T-helper 17 cell (primary cell): ENCODE results near the gene BPIFB6. TPM values are rescaled to one million over a fixed set of nuclear protein-coding genes. Genes with fewer than 3 reads are reported as not detected.
A peak's percentile ranks its signal among the peaks of the same experiment; 100 is the strongest.

Source experiments
- ATAC-seq: fragments of 150-1000 bp; cut with Tn5 transposase; 2 replicates; pipeline ENCODE4 v1.10.0; 2021; ENCODE audit warnings: mild to moderate bottlenecking, moderate library complexity
- DNase-seq, 3 donors: peaks; one replicate each; pipeline versions ENCODE4 v3.0.0 to v3.0.0-alpha.2; 2020 to 2021
- H3K9me3 ChIP-seq: one replicate; pipeline ENCODE4 v1.7.0; 2013; ENCODE audit warnings: low read length, mild to moderate bottlenecking; ENCODE audit not compliant: control insufficient read depth, poor library complexity, severe bottlenecking
- H3K27ac Mint-ChIP-seq: one replicate; pipeline ENCODE4 v1.8.0; 2022; ENCODE audit warnings: mild to moderate bottlenecking, moderate library complexity, mixed read lengths
- H3K27me3 Mint-ChIP-seq: one replicate; pipeline ENCODE4 v1.8.0; 2022; ENCODE audit warnings: mixed read lengths
- H3K36me3 Mint-ChIP-seq: one replicate; pipeline ENCODE4 v1.8.0; 2022; ENCODE audit warnings: low read depth, mixed read lengths
- H3K4me1 Mint-ChIP-seq: one replicate; pipeline ENCODE4 v1.8.0; 2022; ENCODE audit warnings: mild to moderate bottlenecking, mixed read lengths
- H3K4me3 Mint-ChIP-seq: one replicate; pipeline ENCODE4 v1.8.0; 2022; ENCODE audit warnings: mild to moderate bottlenecking, moderate library complexity, mixed read lengths
- total RNA-seq, 4 donors: library from RNA in 2 of 4; stranded (reverse) in 2 of 4; gene quantifications; one replicate each; pipeline ENCODE4 v1.2.3 and lab custom pipeline; 2022 to 2026

Gene BPIFB6
- total RNA-seq, 2 donors from 2014 or later: not detected

DNA sequence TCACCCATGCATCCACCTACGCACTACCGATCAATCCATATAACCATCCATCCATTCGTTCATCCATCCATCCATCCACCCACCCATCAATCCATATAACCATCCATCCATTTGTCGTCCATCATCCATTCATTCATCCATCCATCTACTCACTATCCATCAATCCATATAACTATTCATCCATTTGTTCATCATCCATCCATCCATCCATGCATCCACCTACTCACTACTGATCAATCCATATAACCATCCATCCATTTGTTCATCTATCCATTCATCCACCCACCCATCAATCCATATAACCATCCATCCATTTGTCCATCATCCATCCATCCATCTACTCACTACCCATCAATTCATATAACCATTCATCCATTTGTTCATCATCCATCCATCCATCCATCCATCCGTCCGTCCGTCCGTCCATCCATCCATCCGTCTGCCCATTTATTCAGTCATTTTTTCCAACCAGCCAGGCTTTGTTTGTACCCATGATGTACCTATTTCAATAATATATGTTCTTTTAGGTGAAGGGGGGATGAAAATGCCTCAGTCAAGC is 6.1 kb upstream of the BPIFB6 start:
- no peaks in the 10 kb centered on the region for H3K36me3 Mint-ChIP-seq
- ATAC-seq (no peak), DNase-seq (no peak)
- no peaks in the 10 kb centered on the region for H3K4me1 Mint-ChIP-seq
- no peaks in the 10 kb centered on the region for H3K9me3 ChIP-seq
- H3K27ac Mint-ChIP-seq: no peak overlapping the region
- H3K4me3 Mint-ChIP-seq: no peak overlapping the region
- H3K27me3 Mint-ChIP-seq: no peaks in the 10 kb centered on the region

DNA sequence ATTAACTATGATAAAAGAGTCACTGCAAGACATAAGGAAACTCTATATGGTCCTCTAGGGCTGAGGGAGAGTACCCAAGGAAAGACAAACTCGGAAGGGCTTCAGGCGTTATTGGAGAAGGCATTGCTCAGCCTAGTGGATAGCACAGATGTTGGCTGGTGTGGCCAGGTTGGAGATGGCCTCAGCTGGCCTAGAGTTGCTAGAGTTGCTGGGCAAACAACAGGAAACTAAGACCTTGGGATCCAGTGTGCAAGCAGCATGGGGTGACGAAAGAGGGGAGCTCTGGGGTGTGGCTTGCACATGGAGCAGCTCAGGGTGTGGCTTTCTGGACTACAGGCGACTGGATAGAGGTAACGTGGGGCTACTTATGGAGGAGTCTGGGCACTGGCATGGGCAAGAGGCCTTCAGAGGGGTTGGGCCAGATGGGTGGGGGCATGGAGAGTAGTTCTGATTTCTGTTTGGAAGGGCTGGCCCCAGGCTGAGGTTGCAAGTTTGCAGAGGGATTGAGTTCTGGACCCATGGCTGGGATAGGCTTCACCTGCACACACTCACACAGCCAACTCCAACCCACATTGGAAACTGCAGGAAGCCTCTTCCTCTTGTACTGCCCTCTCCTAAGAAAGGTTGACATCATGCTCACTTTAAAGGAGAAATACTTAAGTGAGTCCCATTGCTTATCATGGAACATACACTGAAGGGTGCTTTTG is 5.2 kb upstream of the BPIFB6 start:
- no peaks in the 10 kb centered on the region for H3K9me3 ChIP-seq
- DNase-seq (no peak), ATAC-seq (no peak)
- H3K27me3 Mint-ChIP-seq: no peaks in the 10 kb centered on the region
- no peak overlapping the region for H3K27ac Mint-ChIP-seq
- no peaks in the 10 kb centered on the region for H3K36me3 Mint-ChIP-seq
- no peaks in the 10 kb centered on the region for H3K4me1 Mint-ChIP-seq
- H3K4me3 Mint-ChIP-seq: no peak overlapping the region

DNA sequence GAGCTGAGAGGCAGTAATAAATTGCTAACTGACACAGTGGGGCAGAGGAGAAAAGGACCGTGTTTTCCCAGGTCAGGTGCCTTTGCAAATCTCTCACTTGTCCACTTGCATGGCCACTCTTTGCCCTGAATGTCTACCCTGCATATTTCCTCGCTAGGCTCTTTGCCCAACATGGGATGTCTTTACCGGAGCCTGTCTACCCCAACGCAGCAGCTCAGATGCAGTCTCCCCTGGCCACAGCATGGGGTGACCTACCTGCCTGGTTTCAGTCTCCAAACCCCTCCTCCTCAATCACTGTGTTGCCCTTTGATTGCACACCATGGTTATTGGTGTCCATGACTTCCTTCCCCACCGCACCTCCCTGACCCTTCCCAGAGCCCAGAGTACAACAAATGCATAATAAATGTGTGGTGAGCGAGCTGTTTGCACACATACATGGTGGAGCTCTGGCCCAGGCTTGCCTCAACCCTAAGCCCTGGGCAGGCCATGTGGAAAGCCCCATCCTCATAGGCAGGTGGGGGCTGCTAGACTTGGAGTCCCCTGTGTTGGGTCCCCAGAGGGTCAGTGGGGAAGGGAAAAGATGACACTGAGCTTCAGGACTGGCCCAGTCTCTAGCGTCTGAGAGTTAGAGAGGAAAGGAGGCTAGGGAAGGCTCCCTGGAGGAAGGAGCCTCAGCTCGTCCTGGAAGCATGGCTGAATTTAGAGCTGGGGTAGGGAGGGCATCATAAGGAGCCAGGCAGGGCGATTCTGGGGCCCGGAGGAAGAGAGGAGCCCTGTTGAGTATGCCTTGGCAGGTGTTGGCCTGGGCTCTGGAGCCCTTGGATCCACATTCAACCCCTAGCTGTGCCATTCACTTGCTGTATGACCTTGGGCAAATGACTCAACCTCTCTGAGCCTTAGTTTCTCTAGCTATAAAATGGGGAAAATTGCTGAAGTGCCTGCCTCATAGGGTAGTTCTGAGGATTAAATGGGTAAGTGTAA is 4.4 kb upstream of the BPIFB6 start:
- Mint-ChIP-seq H3K27me3 (no peaks in the 10 kb centered on the region), H3K27ac (no peak overlapping the region), H3K4me3 (peak overlapping the region; percentile 4), H3K4me1 (no peaks in the 10 kb centered on the region), H3K36me3 (no peaks in the 10 kb centered on the region)
- DNase-seq: no peak
- no peak for ATAC-seq
- H3K9me3 ChIP-seq: no peaks in the 10 kb centered on the region

DNA sequence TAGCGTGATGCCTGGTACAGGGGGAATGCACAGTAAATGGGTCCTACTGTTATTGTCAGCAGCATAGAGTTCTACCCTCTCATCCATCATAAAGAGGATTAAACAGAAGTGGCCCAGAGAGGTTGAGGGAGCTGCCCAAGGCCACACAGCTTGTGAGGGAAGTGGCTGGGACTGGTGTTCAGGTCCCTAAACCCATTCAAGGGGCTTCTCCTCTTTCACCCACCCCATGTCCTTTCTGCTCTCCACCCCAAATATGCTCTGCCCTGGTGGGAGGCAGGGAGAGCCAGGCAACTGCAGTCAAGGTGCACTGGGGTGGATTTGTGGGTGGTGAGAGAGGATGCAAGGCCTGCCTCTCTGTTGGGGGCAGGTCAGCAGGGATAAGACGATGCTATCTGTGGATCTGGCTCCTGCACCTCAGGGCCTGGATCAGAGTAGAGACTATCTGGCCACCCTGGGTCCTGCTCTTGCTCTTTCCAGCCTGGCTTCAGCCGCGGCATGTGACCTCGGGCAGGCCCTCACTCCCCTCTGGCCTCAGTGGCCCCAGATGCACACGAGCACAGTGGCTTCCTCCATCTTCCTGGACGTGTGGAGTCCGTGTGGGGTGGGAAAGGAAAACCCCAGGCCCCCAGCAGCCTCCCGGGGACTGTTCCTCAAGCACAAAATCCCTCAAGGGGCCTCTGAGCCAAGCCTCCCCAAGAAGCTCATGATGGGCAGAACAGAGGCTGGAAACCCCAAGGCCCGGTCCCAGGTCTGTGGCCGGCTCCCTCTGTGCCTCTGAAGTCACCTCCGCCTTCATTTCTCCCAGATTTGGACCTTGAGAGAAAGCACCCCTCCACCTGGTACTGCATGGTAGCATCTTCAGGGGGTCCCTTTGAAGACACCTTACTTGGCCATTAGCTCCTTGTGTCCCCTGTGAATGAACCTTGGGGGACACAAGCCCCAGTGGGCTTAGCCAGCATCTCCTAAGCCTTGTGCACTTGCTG is 3.4 kb upstream of the BPIFB6 start:
- Mint-ChIP-seq H3K36me3 (no peaks in the 10 kb centered on the region), H3K27me3 (no peaks in the 10 kb centered on the region), H3K4me1 (no peaks in the 10 kb centered on the region), H3K27ac (no peak overlapping the region), H3K4me3 (no peak overlapping the region)
- no peaks in the 10 kb centered on the region for H3K9me3 ChIP-seq
- ATAC-seq (no peak), DNase-seq (no peak)

DNA sequence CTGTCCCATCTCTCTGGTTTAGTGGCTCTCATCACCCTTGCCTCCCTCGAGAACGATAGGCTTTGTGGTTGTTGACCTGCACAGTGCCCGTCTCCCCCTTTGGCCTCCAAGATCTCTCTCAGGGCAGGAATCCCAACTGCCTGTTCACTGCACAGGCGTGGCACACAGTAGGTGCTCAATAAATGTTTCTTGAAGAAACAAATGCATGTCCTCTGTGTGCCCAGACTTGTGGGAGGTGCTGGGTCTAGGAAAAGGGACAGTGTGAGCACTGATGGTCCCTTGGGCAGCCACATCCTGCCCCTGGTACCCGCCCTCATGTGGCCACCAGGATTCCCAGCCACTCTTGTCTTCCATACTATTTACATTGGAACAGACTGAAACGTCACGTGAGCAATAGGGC is 2.6 kb upstream of the BPIFB6 start:
- H3K36me3 Mint-ChIP-seq: no peaks in the 10 kb centered on the region
- no peak overlapping the region for H3K4me3 Mint-ChIP-seq
- no peak overlapping the region for H3K27ac Mint-ChIP-seq
- ATAC-seq (no peak), DNase-seq (no peak)
- H3K4me1 Mint-ChIP-seq: no peaks in the 10 kb centered on the region
- no peaks in the 10 kb centered on the region for H3K9me3 ChIP-seq
- no peaks in the 10 kb centered on the region for H3K27me3 Mint-ChIP-seq

DNA sequence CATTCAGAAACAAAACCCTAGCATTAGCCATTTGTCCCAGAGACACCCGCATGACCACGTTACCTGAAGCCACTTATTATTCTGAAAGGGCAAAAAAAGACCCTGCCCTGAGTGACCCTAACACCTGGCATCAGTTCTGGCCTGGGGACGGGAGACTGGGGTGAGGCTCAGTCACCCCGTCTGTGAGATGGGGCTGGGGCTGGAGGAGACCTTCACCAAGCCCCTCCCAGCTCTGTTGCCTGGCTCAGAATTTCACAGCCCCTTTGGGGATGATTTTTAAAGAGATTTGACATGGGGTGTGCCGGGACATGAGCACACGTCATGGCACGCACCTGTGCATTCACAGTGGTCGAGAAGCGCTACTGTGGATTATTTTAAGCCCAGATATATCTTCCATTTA is 1.4 kb upstream of the BPIFB6 start:
- Mint-ChIP-seq H3K4me3 (no peak overlapping the region), H3K27me3 (no peaks in the 10 kb centered on the region), H3K4me1 (no peaks in the 10 kb centered on the region), H3K36me3 (no peaks in the 10 kb centered on the region), H3K27ac (no peak overlapping the region)
- no peaks in the 10 kb centered on the region for H3K9me3 ChIP-seq
- DNase-seq (no peak), ATAC-seq (no peak)

DNA sequence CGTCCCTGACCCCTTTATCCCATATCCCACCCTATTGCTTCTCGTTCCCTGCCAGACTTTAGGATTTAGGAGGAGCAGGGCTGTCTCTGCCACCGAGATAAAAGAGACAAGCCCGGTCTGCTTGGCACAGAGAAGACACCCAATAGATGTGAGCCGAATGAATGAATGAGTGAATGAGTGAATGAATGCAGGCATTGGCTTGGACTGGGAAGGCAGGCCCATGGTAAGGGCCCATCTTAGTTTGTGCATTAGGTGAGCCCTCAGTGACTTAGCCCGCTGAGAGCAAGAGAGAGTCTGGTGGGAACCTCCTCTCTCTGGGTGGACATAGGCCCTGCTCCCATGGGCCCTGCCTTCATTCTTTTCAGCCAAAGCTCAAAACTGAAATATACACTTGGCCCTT is 879 bp upstream of the BPIFB6 start:
- ATAC-seq (no peak), DNase-seq (no peak)
- no peak overlapping the region for H3K27ac Mint-ChIP-seq
- no peak overlapping the region for H3K4me3 Mint-ChIP-seq
- no peaks in the 10 kb centered on the region for H3K4me1 Mint-ChIP-seq
- H3K36me3 Mint-ChIP-seq: no peaks in the 10 kb centered on the region
- no peaks in the 10 kb centered on the region for H3K27me3 Mint-ChIP-seq
- H3K9me3 ChIP-seq: no peaks in the 10 kb centered on the region

DNA sequence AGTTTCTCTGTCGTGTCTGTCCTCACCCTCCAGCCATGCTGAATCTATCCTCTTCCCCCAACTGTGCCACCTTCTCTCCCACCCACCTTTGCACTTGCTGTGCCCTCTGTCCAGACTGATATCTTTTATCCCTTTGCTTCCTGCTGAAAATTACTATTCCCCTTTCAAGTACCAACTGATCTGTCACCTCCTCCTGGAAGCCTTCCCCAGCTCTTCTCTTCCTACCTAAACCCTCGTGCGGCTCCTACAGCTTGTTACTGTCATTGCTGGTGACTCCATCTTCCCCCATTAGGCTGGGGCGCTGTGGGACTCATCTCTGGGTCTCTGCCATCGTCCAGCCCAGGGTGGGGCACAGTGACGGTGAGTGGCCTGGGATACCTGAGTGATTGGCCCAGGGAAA is 1.1 kb downstream of the BPIFB6 start:
- Mint-ChIP-seq H3K4me1 (no peaks in the 10 kb centered on the region), H3K27me3 (no peaks in the 10 kb centered on the region), H3K36me3 (no peaks in the 10 kb centered on the region), H3K4me3 (no peak overlapping the region), H3K27ac (no peak overlapping the region)
- no peaks in the 10 kb centered on the region for H3K9me3 ChIP-seq
- DNase-seq: no peak
- no peak for ATAC-seq

DNA sequence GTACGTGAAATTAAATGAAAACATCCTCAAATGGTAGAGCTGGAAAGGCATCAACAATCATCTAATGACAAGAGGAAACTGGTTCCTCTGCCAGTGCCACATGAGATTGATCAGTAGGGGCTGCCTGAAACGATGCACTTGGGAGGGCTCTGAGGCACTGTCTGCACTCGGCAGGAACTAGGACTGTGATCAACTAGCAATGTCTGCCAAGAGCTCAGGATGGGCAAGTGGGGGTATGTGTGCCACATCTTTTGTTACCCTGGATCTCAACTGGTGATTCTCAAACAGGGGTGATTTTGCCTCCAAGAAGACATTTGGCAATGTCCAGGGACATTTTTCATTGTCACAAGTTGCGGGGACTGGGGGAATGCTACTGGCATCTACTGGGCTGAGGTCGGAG is 1.9 kb downstream of the BPIFB6 start:
- Mint-ChIP-seq H3K27me3 (no peaks in the 10 kb centered on the region), H3K4me1 (no peaks in the 10 kb centered on the region), H3K27ac (no peak overlapping the region), H3K36me3 (no peaks in the 10 kb centered on the region), H3K4me3 (no peak overlapping the region)
- DNase-seq (no peak), ATAC-seq (no peak)
- no peaks in the 10 kb centered on the region for H3K9me3 ChIP-seq

DNA sequence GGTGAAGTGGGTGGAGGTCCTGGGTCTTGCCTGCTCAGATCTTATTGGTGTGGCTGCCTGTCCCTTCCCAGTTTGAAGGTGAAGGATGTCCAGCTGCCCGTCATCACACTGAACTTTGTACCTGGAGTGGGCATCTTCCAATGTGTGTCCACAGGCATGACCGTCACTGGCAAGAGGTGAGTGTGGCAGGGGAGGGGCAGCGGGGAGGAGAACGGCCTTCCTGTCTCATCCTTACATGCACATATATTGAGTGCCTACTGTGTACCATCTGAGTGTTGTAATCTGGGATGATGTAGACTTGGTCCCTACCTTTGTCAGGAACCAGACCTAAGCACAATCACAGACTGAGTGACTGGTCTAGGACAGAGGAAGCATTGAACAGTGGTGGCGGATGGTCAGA is 2.7 kb downstream of the BPIFB6 start:
- no peak for ATAC-seq
- DNase-seq: no peak
- Mint-ChIP-seq H3K36me3 (no peaks in the 10 kb centered on the region), H3K4me1 (no peaks in the 10 kb centered on the region), H3K27me3 (no peaks in the 10 kb centered on the region), H3K27ac (no peak overlapping the region), H3K4me3 (no peak overlapping the region)
- no peaks in the 10 kb centered on the region for H3K9me3 ChIP-seq

DNA sequence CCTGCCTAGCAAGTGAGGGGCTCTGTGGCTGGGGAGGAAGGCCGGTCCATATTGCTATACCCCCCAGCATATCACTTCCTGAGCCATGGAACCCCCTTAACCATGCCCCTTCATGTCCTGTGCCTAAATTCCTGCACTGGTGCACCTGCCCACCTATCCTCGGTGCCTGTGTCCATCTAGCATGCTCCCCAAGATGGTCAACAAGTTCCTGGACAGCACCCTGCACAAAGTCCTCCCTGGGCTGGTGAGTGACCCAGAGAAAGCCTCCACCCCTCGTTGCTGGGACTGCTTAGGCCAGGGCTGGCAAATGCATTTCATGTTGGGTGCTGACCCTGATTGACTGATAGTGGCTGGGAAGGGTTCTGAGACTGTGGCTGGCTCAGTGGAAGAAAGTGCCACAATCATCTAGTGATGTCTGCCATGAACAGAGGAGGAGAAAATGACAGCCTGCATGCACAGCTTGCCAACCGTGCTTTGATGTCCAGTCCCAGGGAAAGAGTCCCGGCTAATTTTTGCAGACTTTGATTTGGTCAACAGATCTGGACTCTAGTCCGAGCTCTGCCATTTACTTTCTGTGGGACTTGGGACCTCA is 3.5 kb downstream of the BPIFB6 start:
- no peak overlapping the region for H3K27ac Mint-ChIP-seq
- no peak for DNase-seq

DNA sequence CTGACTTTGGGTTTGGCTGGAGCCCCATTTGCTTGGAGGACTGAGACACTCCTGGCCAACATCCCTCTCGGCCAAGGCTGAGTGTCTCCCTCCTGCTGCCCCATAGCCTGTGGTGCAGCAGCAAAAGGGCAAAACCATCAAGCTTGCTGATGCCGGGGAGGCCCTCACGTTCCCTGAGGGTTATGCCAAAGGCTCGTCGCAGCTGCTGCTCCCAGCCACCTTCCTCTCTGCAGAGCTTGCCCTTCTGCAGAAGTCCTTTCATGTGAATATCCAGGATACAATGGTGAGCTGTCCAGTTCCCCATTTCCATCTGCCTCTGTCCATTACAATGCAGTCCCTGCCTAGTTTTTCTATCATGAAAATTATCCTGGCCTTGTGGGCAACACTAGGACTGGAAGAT is 6.0 kb downstream of the BPIFB6 start:
- Mint-ChIP-seq H3K27me3 (no peaks in the 10 kb centered on the region), H3K27ac (no peak overlapping the region), H3K4me1 (no peaks in the 10 kb centered on the region), H3K36me3 (no peaks in the 10 kb centered on the region), H3K4me3 (no peak overlapping the region)
- ATAC-seq (no peak), DNase-seq (no peak)
- no peaks in the 10 kb centered on the region for H3K9me3 ChIP-seq

More for the DNA sequence above, 3.5 kb downstream of the BPIFB6 start:
- Mint-ChIP-seq H3K27me3 (no peaks in the 10 kb centered on the region), H3K36me3 (no peaks in the 10 kb centered on the region), H3K4me1 (no peaks in the 10 kb centered on the region), H3K4me3 (no peak overlapping the region)
- no peaks in the 10 kb centered on the region for H3K9me3 ChIP-seq
- no peak for ATAC-seq
